ENCODE data around the gene RXFP4.

DNA sequence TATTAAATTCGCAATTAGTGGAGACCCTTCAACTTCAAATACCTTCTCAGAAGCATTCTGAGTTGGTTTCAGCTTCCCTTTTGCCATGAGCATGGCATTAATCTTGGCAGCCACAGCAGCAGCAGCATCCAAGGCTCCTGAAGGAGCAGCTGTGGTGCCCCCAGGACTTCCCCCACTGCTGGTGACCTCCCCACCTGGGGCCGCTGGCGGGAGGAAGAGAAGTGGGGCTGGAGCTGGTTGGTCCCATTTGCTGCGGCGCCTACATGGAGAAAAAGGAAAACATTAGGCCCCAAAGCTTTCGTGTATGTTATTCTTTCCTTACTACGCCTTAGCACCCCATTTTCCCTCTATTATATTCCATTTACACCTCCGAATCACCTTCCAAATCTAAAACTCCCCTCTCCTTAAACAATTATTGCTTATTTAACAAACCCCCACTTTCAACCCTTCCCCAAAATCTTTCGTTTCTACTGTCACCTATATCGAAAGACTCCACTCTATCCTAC is 7.8 kb upstream of the RXFP4 start:
- TF ChIP-seq, protein P1, sequence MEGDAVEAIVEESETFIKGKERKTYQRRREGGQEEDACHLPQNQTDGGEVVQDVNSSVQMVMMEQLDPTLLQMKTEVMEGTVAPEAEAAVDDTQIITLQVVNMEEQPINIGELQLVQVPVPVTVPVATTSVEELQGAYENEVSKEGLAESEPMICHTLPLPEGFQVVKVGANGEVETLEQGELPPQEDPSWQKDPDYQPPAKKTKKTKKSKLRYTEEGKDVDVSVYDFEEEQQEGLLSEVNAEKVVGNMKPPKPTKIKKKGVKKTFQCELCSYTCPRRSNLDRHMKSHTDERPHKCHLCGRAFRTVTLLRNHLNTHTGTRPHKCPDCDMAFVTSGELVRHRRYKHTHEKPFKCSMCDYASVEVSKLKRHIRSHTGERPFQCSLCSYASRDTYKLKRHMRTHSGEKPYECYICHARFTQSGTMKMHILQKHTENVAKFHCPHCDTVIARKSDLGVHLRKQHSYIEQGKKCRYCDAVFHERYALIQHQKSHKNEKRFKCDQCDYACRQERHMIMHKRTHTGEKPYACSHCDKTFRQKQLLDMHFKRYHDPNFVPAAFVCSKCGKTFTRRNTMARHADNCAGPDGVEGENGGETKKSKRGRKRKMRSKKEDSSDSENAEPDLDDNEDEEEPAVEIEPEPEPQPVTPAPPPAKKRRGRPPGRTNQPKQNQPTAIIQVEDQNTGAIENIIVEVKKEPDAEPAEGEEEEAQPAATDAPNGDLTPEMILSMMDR (IDR thresholded peaks at IDR 0.05), result no peak
- TF ChIP-seq POLR2A (IDR thresholded peaks at IDR 0.05), result no peak

All from testis (tissue), 2 donors.